T-helper 1 cell treated with Interleukin-12 subunit alpha and Interleukin-12 subunit beta and Interleukin-4 antibody, amounts not matched to agents 30 μg/mL and 1 μg/mL, for 36 hours (primary cell): ENCODE measurements around the gene SEC31B.

ENCODE experiments used
- H3K27ac Mint-ChIP-seq: one replicate; pipeline ENCODE4 v1.8.0; 2021; ENCODE audit warnings: mild to moderate bottlenecking, mixed read lengths
- H3K27me3 Mint-ChIP-seq: one replicate; pipeline ENCODE4 v1.8.0; 2021; ENCODE audit warnings: low read depth, mixed read lengths
- H3K36me3 Mint-ChIP-seq: one replicate; pipeline ENCODE4 v1.8.0; 2021; ENCODE audit warnings: low read depth, mixed read lengths
- H3K4me1 Mint-ChIP-seq: one replicate; pipeline ENCODE4 v1.8.0; 2021; ENCODE audit warnings: low read depth, mixed read lengths
- H3K4me3 Mint-ChIP-seq: one replicate; pipeline ENCODE4 v1.8.0; 2021; ENCODE audit warnings: mild to moderate bottlenecking, moderate library complexity, mixed read lengths
- H3K9me3 Mint-ChIP-seq: one replicate; pipeline ENCODE4 v1.8.0; 2021; ENCODE audit warnings: mixed read lengths

Gene SEC31B

GRCh38 chr10:100519311-100520051 lies at the start of gene SEC31B:
Gene SEC31B, minus strand, starts transcription at chr10:100519861. Its CDS starts 2,909 bp downstream, at chr10:100516952.
- Mint-ChIP-seq H3K27ac (peak within 1 kb of the TSS; percentile 17), H3K4me3 (no peak within 1 kb of the TSS), H3K4me1 (peaks cover 34% of the 10 kb centered on the region), H3K9me3 (no peaks in the 10 kb centered on the region), H3K27me3 (no peaks in the 10 kb centered on the region), H3K36me3 (peaks cover 28% of the 10 kb centered on the region)

DNA sequence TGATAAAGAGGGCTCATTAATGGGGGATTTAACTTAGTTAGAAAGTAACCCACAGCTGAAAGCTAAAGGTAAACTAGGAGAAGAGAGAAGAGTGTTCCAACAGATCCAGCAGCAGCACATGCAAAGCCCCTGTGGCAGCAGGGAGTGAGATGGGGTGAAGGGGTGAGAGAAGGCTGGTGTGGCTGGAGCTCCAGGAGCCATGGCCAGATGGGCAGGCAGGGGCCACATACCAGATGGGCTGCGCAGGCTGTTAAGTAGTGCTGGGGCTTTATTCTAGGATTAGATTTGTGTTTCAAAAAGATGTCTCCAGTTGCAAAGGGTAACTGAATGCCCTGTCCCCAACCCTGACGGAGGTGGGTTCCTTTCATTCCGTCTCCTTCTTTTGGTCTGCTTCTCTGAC lies 49.3 kb upstream of the SEC31B start:
- no peaks in the 10 kb centered on the region for H3K9me3 Mint-ChIP-seq
- H3K36me3 Mint-ChIP-seq, result no peaks in the 10 kb centered on the region
- H3K27me3 Mint-ChIP-seq, result peaks cover 17% of the 10 kb centered on the region

DNA sequence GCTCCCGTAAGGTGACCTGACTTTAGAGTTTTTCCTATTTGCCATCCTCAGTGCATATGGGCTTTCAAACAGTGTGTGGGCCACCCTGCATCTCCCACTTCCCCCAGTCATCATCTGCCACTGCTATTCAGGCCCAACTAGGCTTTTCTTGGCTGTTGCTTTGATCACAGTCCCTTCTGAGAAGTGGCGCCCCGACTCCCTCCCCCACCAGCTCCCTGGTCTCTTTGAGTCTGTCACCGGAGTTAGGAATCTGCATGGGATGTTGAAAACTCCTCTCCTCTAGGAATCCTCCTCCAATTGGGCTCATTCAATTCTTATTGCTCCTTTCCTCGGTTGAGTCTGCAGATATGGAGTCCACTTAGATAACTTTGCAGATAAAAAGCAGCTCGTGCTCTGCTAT lies 48.2 kb upstream of the SEC31B start:
- Mint-ChIP-seq H3K27me3 (peaks cover 22% of the 10 kb centered on the region), H3K9me3 (no peaks in the 10 kb centered on the region), H3K27ac (no peak overlapping the region), H3K4me1 (peaks cover 3% of the 10 kb centered on the region), H3K4me3 (no peak overlapping the region), H3K36me3 (peaks cover 3% of the 10 kb centered on the region)

More for the DNA sequence above, 49.3 kb upstream of the SEC31B start:
- Mint-ChIP-seq H3K27ac (no peak overlapping the region), H3K4me1 (no peaks in the 10 kb centered on the region), H3K4me3 (no peak overlapping the region)

- Mint-ChIP-seq H3K4me3 (no peak overlapping the region), H3K36me3 (peaks cover 3% of the 10 kb centered on the region), H3K4me1 (peaks cover 5% of the 10 kb centered on the region), H3K9me3 (no peaks in the 10 kb centered on the region), H3K27ac (no peak overlapping the region), H3K27me3 (peaks cover 22% of the 10 kb centered on the region)
Observed at GRCh38 chr10:100567249-100567648, 47.6 kb upstream of the SEC31B start.

DNA sequence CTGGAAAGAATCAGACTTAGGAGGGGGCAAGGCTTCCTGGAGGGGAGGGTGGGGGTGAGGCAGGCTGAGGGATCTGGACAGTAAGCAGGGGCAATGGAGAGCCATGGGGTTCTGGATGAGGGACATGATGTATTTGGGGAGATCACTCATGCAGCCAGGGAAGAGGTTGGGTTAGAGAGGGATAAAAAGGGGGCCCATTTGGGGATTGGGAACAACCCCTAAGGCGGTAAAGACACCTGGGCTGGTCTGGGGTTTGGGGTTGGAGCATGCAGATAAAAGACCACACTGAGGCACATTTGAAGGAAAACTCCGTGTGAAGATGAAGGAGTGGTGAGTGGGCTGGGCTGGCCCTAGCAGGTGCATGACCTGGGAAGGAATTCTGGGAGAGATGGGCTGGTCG lies 46.9 kb upstream of the SEC31B start:
- Mint-ChIP-seq H3K27me3 (peaks cover 25% of the 10 kb centered on the region), H3K27ac (no peak overlapping the region), H3K9me3 (no peaks in the 10 kb centered on the region), H3K4me3 (no peak overlapping the region), H3K4me1 (peaks cover 5% of the 10 kb centered on the region), H3K36me3 (peaks cover 3% of the 10 kb centered on the region)

DNA sequence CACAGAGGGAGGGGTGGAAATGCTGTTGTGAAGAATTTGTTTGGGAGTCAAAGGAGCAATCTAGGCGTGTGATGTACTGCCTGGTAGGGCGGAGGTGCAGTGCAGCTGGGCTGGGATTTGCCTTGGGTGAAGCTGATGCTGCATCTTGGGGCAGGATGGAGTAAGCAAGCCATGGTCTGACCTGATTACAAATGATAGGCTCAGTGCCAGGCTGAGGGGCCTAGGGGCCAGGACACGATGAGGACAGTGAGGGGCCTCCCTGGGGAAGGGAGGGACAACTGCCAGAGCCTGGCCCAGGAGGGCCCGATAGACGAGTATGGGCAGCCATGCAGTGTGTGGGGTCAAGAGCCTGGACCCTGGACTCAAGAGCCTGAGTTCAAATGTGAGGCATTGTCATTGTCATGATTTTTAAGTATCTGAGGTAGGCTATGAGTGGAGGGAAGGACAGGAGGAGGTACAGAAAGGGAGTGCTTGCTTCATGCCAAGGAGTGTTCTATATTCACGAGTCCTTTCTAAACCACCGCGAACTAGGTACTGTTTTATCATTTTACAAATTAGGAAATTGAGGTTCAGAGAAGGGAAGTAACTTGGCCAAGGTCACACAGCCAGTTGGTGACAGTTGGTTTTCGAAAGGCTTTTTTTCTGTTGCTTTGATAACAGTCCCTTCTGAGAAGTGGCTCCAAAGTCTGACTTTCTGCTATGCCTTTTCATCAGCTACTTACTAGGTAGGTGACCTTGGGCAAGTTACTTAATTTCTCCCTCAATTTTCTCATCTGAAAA lies 45.7 kb upstream of the SEC31B start:
- Mint-ChIP-seq H3K9me3 (no peaks in the 10 kb centered on the region), H3K4me1 (peaks cover 9% of the 10 kb centered on the region), H3K36me3 (peaks cover 9% of the 10 kb centered on the region), H3K27ac (no peak overlapping the region), H3K4me3 (no peak overlapping the region), H3K27me3 (peaks cover 30% of the 10 kb centered on the region)

- Mint-ChIP-seq H3K27ac (no peak overlapping the region), H3K36me3 (peaks cover 15% of the 10 kb centered on the region), H3K4me1 (peaks cover 10% of the 10 kb centered on the region), H3K27me3 (peaks cover 30% of the 10 kb centered on the region), H3K9me3 (no peaks in the 10 kb centered on the region), H3K4me3 (no peak overlapping the region)
Observed at GRCh38 chr10:100562008-100562672, 42.5 kb upstream of the SEC31B start.

- peaks cover 20% of the 10 kb centered on the region for H3K36me3 Mint-ChIP-seq
- H3K4me1 Mint-ChIP-seq, result peaks cover 15% of the 10 kb centered on the region
- H3K4me3 Mint-ChIP-seq, result no peak overlapping the region
- H3K27ac Mint-ChIP-seq, result no peak overlapping the region
- no peaks in the 10 kb centered on the region for H3K9me3 Mint-ChIP-seq
- H3K27me3 Mint-ChIP-seq, result peaks cover 30% of the 10 kb centered on the region
Observed at GRCh38 chr10:100561005-100561404, 41.3 kb upstream of the SEC31B start.

DNA sequence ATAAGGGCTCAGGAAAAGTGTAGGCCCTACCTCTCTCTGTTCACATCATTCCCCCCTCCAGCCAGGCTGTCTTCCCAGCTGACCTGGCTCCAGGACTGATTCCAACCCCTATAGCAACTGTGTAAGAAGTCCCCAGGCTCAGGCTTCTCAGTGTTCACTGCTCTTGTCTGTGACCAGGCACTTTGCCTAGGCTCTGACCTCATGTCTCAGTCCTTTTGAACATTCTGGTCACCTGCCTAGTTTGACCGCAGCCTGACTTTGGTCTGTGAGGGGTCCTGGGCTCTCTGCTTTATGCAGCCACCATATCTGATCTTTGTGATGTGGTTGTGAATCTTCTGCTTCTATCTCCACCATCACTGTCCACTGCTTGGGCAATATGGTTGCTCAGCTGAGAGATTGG lies 40.6 kb upstream of the SEC31B start:
- Mint-ChIP-seq H3K27ac (no peak overlapping the region), H3K4me1 (peaks cover 15% of the 10 kb centered on the region), H3K4me3 (peak overlapping the region; percentile 4), H3K27me3 (peaks cover 29% of the 10 kb centered on the region), H3K36me3 (peaks cover 23% of the 10 kb centered on the region), H3K9me3 (no peaks in the 10 kb centered on the region)

DNA sequence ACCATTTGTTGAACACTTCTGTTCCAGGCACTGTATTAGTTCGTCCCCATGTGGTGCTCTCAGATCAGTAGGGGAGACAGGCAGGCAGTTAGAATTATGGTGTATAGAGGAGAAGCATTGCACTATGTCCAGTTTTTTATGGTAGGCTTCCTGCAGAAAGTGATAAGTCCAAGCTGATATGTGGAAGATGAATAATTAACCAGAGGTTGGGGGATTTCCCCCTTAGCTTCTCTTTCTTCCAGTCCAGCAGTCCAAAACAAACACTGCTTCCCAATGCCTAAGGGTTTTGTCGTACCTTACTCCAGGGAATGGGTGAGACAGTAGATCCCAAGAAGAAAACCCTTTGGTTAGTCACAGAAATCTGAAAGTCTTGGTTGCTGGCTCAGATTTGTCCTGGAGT lies 35.2 kb upstream of the SEC31B start:
- Mint-ChIP-seq H3K4me1 (peaks cover 10% of the 10 kb centered on the region), H3K27me3 (no peaks in the 10 kb centered on the region), H3K27ac (no peak overlapping the region), H3K9me3 (no peaks in the 10 kb centered on the region), H3K36me3 (peaks cover 17% of the 10 kb centered on the region), H3K4me3 (no peak overlapping the region)

GRCh38 chr10:100553929-100554328 lies 34.3 kb upstream of the SEC31B start:
- Mint-ChIP-seq H3K4me1 (peaks cover 10% of the 10 kb centered on the region), H3K27me3 (no peaks in the 10 kb centered on the region), H3K27ac (no peak overlapping the region), H3K9me3 (no peaks in the 10 kb centered on the region), H3K4me3 (no peak overlapping the region), H3K36me3 (peaks cover 22% of the 10 kb centered on the region)

GRCh38 chr10:100551738-100552137 lies 32.1 kb upstream of the SEC31B start:
- Mint-ChIP-seq H3K4me3 (no peak overlapping the region), H3K9me3 (no peaks in the 10 kb centered on the region), H3K4me1 (peaks cover 5% of the 10 kb centered on the region), H3K27me3 (no peaks in the 10 kb centered on the region), H3K36me3 (peaks cover 29% of the 10 kb centered on the region), H3K27ac (no peak overlapping the region)

DNA sequence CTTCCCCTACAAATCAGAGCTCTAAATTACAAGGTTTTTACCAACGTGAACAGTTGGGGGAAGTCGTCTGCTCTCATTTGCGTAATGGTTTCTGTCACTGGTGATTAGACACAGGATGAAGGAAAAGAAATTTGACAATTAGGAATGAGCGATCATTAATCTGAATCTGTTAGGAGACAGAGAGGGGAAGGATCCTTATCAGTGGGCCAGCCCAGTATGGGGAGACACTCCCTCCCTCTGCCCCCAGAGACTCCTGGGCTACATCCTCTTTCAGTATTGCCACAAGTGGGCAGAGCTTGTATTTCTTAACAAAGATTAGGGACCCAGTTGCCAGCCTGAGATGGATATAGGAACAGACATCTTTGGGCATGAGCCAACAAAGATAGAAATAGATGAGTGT lies 31.5 kb upstream of the SEC31B start:
- no peak overlapping the region for H3K4me3 Mint-ChIP-seq
- no peak overlapping the region for H3K27ac Mint-ChIP-seq
- H3K36me3 Mint-ChIP-seq, result peaks cover 29% of the 10 kb centered on the region
- no peaks in the 10 kb centered on the region for H3K9me3 Mint-ChIP-seq
- H3K27me3 Mint-ChIP-seq, result no peaks in the 10 kb centered on the region
- peaks cover 6% of the 10 kb centered on the region for H3K4me1 Mint-ChIP-seq

GRCh38 chr10:100544950-100545349 lies 25.3 kb upstream of the SEC31B start:
- H3K9me3 Mint-ChIP-seq, result no peaks in the 10 kb centered on the region
- no peak overlapping the region for H3K4me3 Mint-ChIP-seq
- H3K4me1 Mint-ChIP-seq, result peaks cover 8% of the 10 kb centered on the region
- H3K27ac Mint-ChIP-seq, result no peak overlapping the region
- no peaks in the 10 kb centered on the region for H3K27me3 Mint-ChIP-seq
- H3K36me3 Mint-ChIP-seq, result peaks cover 55% of the 10 kb centered on the region

DNA sequence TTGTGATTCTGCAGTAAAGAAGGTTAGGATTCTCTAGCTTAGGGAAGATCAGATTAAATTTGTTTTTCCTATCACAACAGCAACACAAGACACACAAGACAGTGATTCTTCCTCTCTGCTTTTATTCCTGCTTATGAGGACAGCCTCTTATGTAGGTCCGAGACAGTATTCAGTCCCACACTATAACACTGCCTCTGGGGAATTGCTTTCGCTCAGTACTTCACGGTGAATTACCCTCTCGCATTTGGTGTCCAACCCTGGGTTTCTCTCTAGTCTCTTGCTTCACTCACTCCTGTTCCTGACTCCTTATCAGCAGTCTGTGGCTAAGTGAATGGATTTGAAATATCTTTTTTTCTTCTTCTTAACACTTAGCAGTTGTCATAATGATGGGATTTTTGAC lies 17.8 kb upstream of the SEC31B start:
- Mint-ChIP-seq H3K4me1 (peaks cover 34% of the 10 kb centered on the region), H3K9me3 (no peaks in the 10 kb centered on the region), H3K27ac (peak overlapping the region; percentile 39), H3K36me3 (peaks cover 35% of the 10 kb centered on the region), H3K4me3 (no peak overlapping the region), H3K27me3 (no peaks in the 10 kb centered on the region)
